Measurements from ENCODE around the gene SH2B3.
"Not testable (repeated sequence)": the region's sequence is repeated elsewhere in the genome, so short reads cannot be mapped to it uniquely, and the experiment has no call there.

The SH2B3 gene

DNA sequence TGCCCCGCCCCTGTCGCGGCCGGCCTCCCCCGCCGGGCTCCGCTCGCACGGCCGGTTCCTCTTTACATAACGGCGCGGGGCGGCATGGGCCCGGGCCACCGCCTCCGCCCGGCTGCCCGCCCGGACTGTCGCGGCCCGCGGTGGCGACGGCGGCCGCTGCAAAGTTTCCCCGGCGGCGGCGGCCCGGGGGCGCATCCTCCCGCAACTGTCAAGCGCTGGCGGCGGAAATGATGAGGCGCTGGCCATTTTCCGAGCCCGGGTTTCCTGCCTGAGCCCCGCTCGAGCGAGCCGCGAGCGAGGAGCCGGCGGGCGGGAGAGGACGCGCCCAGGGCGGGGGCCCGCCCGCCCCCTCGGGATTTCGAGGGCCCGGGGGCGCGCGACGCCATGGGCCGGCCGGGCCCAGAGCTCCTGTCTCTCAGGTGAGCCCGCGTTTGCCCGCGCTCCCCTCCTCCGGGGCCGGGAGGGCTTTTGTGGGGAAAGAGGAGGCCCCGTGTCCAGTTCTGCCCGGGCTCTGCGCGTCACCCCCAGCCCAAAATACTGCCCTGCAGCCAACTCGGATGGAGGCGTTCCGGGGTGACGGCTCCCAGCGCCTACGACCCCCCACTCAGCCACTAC, at the start of gene SH2B3:
Gene SH2B3, plus strand, starts transcription at position 65 of the 615 bp plus-strand sequence. CDS start 12,223 bp downstream, outside the sequence.
- peak; percentile 84 for DNase-seq

- DNase-seq = peak; percentile 36
These were observed 46.4 kb upstream of the SH2B3 start for GRCh38 chr12:111359231-111359913.

DNA sequence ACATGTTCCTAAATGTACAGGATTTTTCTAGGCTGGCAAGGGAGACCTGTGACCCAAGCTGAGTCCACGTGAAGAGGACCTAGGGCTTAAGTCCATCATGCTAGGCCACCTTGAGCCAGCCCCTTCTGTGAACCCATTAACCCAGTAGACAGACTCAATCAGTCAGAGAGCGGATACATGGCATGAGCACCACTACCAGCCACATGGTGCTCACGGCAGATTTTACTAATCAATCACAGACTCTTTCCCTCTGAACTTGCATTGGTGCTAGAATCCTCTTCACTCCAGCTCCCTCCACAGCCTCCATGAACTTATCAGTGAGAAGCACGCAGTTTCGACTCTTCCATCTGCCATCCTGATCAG, 45.8 kb upstream of the SH2B3 start:
- no peak for DNase-seq

- DNase-seq = no peak
These were observed 45.3 kb upstream of the SH2B3 start for GRCh38 chr12:111360325-111360930.

DNA sequence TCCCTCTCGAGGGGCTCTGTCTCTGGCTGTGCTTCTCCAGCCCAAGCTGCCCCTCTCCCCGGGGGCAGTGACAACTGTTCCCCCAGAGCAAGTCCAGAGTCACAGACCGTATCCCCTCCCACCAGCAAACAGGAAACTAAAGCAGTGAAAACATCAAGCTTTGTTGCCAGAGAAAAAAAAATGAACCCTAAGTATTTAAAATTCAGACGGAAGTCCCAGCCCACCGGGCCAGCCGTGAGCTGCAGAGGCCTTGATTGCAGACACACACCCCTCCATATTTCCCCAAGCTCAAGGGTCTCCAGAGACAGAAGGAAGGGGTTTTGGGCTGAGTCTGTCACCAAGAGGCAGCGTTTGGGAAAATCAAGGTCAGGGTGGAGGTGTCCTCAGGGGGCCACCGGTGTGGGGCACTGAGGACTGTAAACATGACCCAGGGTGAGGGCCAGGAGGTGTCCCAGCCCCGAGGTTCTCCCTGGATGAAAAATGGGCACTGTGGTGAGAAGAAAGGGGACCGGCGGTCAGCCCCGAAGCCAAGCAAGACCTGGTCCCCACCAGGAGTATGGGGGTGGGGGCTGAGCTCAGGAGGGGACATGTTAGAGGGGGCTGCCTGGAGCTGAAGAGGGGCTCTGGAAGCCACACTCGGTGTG, 44.5 kb upstream of the SH2B3 start:
- DNase-seq = no peak

- DNase-seq = no peak
These were observed 43.8 kb upstream of the SH2B3 start for GRCh38 chr12:111361717-111362576.

- DNase-seq = no peak
These were observed 42.8 kb upstream of the SH2B3 start for GRCh38 chr12:111362687-111363475.

- DNase-seq = no peak
These were observed 42.1 kb upstream of the SH2B3 start for GRCh38 chr12:111363578-111363977.

GRCh38 chr12:111366075-111366474, 39.6 kb upstream of the SH2B3 start:
- no peak for DNase-seq

DNA sequence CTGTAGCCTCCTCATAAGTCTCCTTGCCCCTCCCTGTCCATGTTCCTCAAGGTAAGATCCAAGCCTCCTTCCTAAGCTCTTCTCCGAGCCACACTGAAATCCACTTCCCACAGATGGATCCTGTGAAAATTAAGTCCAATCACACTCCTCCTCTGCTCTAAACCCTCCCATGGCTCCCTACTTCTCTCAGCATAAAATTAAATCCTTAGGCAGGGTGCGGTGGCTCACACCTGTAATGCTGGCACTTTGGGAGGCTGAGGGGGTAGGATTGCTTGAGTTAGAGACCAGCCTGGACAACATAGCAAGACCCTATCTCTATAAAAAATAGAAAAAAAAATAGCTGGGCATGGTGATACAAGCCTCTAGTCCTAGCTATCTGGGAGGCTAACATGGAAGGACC, 39.1 kb upstream of the SH2B3 start:
- DNase-seq = no peak

DNA sequence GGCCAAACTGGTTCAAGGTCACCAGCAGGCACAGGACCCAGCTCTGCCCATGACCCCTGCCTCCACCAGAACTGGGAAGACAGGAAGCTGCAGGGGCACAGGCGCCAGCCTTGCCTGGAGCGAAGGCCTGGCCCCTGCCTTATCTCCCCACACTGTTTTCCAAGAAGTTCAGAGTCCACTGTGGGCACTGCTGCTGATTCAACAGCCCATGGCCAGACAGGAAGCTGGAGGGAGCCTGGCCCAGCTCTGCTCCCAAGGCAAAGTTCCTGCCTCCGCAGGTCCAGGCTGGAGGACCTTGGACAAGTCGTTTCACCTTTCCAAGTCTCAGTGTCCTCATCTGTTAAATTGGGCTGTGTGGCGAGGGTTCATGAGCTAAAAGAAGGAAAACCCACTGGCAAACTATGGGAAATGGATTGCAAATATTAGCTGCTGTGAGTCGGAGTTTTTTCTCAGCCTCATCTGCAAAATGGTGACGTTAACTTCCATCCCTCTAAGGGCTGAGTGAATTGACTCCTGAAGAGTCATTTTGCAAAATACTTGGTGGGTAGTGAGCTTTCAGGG, 38.0 kb upstream of the SH2B3 start:
- DNase-seq = no peak

DNA sequence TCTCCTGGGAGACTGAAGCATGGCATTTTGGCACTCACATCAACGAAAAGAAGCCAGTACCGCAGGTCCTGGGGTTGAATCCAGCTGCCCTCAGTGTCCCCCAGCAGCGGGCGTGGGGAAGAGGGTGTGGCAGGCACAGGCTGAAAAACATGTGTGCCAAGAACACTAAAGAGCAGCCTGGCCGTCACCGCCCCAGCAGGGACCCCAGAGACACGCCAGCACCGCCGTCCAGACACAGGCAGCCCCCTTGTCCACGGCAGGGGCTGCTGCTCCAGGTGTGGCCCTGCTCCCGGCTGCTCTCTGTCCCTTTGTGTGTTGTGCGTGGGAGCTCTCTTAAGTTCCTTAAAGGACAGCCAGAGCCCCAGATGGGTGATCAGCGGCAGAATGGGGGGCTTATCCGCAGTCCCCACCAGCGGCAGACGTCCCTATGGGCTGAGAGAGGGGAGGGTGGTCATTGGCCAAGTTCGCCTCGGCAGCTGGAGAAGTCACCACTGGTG, 37.4 kb upstream of the SH2B3 start:
- DNase-seq = no peak

- DNase-seq = peak; percentile 82
These were observed 36.8 kb upstream of the SH2B3 start, which contains the start of gene PHETA1 for GRCh38 chr12:111368788-111369495. PHETA1 (minus strand) TSS chr12:111369095; CDS start chr12:111363427, 5,668 bp downstream.

GRCh38 chr12:111369496-111370220, 36.1 kb upstream of the SH2B3 start:
- DNase-seq = no peak

DNA sequence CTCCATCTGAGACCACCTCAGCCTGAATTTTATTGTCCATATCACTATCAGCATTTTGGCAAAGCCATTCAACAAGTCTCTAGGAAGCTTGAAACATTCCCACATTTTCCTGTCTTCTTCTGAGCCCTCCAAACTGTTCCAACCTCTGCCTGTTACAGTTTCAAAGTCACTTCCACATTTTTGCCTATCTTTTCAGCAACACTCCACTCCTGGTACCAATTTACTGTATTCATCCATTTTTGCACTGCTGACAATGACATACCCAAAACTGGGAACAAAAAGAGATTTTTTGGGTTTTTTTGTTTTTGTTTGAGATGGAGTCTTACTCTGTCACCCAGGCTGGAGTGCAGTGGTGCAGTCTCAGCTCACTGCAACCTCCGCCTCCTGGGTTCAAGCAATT, 32.5 kb upstream of the SH2B3 start:
- DNase-seq = not testable (repeated sequence)

- DNase-seq = no peak
These were observed 28.3 kb upstream of the SH2B3 start for GRCh38 chr12:111377440-111377839.

DNA sequence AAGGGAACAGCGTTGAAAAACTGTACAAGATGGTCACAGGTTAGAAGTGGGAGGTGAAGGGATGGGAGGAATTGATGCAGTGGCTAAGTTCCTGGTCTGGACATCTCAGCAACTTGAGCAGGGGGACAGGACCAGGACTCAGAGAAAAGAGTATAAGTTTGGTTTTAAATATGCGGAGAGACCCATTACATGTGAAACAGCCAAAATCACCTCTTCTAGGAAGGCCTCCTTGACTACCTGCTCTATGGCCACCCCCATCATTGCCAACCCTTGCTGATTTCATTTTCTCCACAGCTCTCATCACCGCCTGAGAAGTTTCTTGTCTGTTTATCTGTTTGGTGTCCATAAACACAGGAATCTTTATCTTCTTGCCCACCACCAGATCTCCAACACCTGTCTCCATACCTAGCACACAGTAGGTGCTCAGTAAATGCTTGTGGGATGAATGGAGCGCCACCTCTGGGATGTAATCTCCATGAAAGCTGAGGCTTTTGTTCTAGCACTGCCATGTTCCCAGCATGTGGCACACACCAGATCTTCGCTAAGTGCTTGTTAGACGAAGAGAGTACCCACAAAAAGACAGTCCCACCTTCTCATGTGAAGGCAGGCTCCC, 25.7 kb upstream of the SH2B3 start:
- DNase-seq = no peak

GRCh38 chr12:111384596-111384995, 21.1 kb upstream of the SH2B3 start:
- no peak for DNase-seq

- no peak for DNase-seq
These were observed 18.8 kb upstream of the SH2B3 start for GRCh38 chr12:111386885-111387284.
